ENCODE results near the gene ABTB2.

- TF ChIP-seq EZH2 (IDR thresholded peaks at IDR 0.05; ENCODE audit: borderline replicate concordance) (no peak), CTCF (IDR thresholded peaks at IDR 0.05; ENCODE audit: poor library complexity) (no peak), EZH2phosphoT487 (IDR thresholded peaks at IDR 0.05; ENCODE audit: low read depth, severe bottlenecking, unreplicated experiment) (no peak)
Observed at GRCh38 chr11:34358258-34358727, 483 bp upstream of the ABTB2 start.
